ENCODE data around the gene RAPSN.
A peak's percentile ranks its signal among the peaks of the same experiment; 100 is the strongest.

The RAPSN gene

GRCh38 chr11:47448566-47449427, at the start of gene RAPSN:
Gene RAPSN (minus strand): TSS chr11:47449136. CDS start chr11:47448964, 172 bp downstream.
- no peak for DNase-seq (ENCODE audit: low read depth in 2 of 2)

DNA sequence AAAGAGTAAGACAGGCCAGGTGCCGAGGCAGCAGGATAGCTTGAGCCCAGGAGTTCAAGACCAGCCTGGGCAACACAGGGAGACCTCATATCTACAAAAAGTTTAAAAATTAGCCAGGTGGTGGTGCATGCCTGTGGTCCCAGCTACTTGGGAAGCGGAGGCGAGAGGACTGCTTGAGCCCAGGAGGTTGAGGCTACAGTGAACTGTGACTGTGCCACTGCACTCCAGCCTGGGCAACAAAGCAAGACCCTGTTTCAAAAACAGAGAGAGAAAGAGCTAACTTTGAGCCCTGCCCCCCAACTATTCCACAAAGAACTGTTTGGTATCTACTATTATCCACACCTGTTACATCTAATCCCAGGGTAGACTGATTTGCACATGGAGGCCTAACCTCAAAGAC, 49.2 kb upstream of the RAPSN start:
- DNase-seq (ENCODE audit: low read depth in 2 of 2), result no peak

DNA sequence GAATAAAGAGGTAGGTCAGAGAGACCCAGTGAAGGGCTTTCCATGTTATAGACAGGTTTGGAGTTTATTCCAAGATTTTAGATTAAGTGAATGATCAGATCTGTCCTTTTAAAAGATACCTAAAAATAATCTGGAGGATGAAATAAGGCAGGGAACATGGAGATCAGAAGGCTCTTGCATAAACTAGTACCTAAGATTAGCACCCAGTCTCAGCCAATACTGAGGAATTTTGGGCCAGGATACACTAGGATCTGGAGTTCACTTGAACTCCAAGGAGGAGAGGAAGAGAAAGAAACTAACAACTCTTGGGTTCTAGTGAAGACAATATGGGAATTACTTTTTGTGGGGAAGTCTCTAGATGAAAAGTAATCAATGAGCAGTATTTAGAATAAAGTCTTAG, 47.9 kb upstream of the RAPSN start:
- no peak for DNase-seq (ENCODE audit: low read depth in 2 of 2)

DNA sequence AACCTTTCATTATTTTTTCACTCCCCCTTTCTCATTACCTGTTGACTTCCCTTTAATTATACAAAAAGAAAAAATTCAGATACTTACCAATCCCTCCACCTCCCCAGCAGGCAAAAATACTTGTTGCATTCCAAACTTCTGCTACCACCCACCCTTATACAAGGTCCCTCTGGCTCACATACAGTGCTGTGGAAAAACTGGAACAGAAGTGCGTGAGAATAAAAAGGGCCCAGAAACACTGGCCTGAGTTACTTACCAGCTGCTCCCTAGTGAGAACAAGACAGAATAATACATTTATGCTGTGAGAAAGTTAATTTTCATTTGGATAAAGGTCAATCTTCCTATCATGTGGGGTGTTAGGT, 46.9 kb upstream of the RAPSN start:
- DNase-seq (ENCODE audit: low read depth in 2 of 2), result no peak

DNA sequence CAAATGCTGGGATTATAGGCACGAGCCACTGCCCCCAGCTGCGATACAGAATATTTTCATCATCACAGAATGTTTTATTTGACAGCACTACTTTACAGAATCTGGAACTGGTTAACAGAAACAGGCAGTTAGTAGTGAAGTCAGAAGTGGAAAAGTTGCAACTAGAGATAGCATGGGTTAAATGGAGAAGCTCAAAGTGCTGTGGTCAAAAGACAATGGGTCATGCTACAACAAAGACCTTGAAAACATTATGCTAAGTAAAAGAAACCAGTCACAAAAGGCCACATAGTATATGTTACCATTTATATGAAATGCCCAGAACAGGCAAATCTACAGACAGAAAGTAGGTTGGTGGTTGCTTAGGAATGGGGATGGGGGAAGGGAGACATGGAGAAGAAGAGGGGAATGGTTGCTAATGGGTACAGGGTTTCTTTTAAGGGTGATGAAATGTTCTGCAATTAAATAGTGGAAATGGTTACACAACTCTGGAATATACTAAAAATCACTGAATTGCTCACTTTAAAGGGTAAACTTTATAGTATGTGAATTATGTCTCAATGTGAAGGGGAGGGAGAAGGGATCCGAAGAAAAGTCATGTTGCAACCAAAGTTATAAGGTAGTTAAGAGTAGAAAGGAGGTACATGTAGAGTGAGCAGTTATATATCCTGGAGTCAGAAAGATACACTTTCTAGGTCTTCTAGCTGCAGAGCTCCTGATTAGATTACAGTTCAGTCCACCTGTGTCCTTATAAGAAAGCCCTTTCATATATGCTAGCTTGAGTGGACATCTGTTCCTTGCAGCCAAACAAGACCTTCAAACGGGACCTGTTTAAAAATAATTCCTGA, 46.3 kb upstream of the RAPSN start:
- no peak for DNase-seq (ENCODE audit: low read depth in 2 of 2)

DNA sequence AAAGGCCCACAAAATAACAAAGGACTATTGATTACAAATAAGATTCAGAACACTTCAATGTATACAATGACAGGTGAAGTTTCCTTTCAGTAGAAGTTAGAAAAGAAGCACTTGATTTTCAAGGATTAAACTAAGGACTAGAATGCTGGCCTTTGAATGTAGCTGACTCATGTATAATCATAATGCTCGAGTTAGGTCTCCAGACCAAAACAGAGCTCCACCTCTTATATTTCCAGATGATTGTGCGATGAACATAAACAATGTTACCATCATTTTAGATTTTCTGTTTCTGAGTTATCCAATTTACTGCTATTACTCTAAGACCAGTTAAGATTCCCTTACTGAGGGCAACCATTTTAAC, 40.4 kb upstream of the RAPSN start:
- DNase-seq (ENCODE audit: low read depth in 2 of 2), result no peak

DNA sequence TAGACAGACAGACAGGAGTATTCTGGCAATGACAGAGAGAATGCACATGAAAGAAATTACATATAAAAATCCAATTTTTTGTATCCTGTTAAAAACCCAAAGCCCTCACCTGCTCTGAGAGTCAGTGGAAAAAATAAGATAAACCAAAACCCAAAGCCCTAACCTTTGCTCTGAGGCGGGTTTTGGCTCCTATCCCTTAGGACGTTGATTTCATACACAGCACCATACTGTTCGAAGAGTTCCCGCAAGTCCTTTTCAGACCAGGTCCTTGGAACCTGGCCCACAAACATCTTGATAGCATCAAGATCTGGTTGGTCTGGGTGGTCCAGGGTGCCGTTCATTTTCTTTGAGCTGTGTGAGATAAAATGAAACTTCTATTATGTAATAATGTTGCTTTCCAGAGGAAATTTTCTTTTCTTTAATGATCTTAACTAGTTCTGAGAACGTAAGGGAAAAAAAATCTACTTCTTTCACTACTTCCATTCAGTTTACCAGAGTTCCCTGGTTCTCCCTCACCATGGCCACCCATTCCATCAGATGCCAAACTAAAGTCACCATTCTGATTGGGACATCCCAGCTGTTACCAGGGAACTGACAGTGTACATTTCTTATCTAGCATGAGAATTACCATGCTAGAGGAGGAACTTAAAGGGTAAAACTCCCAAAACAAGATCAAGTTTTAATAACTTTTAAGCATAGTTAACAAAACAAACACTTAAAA, 39.9 kb upstream of the RAPSN start:
- no peak for DNase-seq (ENCODE audit: low read depth in 2 of 2)

- DNase-seq (ENCODE audit: low read depth in 2 of 2), result no peak
These were observed 39.2 kb upstream of the RAPSN start for GRCh38 chr11:47488111-47488510.

DNA sequence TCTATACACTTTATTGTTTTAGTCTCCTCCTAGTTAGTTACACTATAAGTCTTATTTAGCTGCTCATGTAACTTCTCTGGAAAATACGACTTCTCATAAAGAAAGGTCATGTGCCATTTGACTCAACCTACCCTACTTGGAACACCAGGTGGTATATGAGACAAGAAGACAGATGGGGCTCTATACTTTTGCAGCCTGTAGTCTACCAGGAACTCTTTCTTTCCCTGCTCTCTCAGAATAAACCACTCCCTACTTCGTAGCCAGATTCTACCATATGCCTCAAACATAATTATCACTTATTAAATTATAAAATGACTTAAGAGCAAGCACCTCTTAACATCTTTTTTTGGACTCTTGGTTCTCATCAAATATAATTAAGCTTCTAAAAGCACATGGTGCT, 38.5 kb upstream of the RAPSN start:
- no peak for DNase-seq (ENCODE audit: low read depth in 2 of 2)

GRCh38 chr11:47485107-47485506, 36.2 kb upstream of the RAPSN start:
- no peak for DNase-seq (ENCODE audit: low read depth in 2 of 2)

GRCh38 chr11:47483457-47483856, 34.5 kb upstream of the RAPSN start:
- DNase-seq (ENCODE audit: low read depth in 2 of 2), result no peak

GRCh38 chr11:47480762-47481161, 31.8 kb upstream of the RAPSN start:
- DNase-seq (ENCODE audit: low read depth in 2 of 2), result no peak

DNA sequence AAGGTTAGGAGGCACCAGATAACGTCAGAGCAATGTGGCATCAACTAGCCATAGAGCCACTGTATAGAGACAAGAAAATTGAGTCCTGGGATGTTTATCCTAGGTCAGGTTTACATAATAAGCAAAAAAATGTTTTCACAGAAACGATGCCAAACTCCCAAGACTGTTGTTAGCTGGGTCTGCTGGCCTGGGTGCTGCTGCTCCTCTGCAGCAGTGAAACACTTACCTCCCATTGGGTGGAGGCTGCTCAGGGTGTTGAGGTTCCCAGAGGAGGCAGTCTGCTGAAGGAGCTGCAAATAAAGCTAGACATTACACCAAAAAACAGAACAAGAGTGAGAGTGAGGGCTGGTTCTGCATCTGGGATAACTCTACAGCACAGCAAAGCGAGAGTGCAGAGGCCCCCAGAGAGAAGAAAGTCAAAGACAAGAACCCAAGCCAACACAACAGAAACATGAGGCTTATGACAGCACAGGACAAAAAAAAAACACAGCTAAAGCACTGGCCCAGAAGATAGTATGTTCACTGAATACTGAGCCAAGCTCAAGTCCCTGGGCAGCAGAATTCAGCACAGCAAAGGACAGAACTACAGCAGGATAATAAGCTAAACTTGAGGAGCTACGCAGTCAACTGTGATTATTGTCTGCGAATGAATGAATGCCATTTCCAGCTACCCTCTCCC, 29.9 kb upstream of the RAPSN start:
- DNase-seq (ENCODE audit: low read depth in 2 of 2), result no peak

DNA sequence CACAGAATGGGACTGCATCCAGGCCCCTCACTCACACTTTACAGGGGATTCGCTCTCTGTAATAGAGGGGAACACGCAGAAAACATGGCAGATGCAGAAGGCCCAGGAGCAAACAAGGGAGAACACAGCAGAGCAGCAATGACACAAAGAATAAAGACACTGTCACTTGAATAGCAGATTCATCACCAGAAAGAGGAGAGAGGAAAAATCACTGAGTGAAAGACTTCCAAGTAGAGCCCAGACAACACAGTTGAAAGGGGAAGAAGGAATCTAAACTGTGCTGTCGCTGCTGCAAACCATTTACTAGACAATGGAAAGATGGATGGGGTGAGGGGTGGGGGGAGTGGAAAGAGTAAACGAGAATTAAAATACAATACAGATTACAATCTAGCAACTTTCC, 28.8 kb upstream of the RAPSN start:
- no peak for DNase-seq (ENCODE audit: low read depth in 2 of 2)

GRCh38 chr11:47477323-47477722, 28.4 kb upstream of the RAPSN start:
- peak in 1 of 2 donors; percentile 16 for DNase-seq (ENCODE audit: low read depth in 2 of 2)

GRCh38 chr11:47470671-47471070, 21.7 kb upstream of the RAPSN start:
- no peak for DNase-seq (ENCODE audit: low read depth in 2 of 2)

DNA sequence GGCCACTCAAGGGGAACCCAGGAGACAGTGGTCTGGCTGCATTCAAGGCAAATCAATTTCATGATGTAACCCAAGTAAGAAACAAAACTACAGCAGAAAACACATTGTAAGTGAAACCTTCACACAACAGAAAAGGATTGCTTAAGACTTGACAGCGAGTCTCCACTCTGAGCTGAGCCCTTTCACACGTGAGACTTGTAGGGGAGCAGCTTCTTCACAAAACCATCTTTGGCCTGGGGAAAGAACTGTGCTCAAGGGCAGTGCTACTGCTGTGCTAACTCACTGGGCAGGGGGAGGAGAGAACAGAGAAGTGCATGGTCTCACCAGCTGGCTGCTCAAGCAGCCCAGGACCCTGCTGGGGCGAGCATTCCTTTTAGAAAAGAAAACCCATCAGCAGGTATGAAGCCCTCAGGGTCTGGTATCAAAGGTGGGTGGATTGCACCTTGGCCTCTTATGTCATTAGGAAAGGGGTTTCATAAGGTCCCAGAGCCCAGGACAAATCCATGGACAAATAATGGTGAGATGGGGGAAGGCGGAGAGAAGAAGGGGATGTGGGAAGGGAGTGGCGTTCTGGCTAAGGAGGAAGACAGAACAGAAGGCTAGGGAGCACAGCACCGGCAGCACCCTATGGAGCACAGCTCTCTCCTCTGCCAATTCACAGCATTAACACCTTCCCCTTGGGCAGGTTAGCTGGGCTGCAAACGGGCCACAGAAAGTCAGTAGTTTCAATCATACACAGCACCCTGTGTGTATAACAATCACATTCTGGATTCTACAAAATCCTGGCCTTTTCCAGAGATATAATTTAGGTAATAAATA, 20.6 kb upstream of the RAPSN start:
- DNase-seq (ENCODE audit: low read depth in 2 of 2), result no peak

DNA sequence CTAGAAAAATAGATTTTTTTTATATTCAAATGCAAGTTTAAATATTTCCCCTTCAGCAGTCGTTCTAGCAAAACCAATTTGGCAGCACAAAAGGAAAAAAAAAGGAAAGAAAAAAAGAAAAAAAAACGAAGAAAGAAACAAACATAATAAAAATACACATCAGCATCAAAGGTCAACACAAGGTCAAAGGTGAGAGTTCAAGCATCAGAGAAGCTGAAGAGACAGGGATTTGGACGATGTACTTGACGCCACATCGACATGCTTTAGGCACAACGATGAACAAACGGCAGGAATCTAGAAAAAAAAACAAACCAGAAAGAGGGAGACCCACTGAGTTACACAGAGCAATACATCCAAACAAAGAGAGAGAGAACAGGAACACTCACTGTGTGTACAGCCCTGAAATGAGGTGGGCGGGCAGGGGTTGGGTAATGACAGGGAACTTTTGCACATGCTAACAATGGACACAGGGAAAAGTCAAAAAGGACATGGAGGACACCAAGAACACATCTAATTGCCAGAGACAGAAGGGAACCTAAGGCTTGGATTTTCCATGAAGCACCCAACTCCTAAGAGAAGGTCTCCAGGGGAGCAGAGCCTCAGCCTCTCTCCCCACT, 19.8 kb upstream of the RAPSN start:
- DNase-seq (ENCODE audit: low read depth in 2 of 2), result no peak

- no peak for DNase-seq (ENCODE audit: low read depth in 2 of 2)
These were observed 18.4 kb upstream of the RAPSN start for GRCh38 chr11:47467357-47467756.

- no peak for DNase-seq (ENCODE audit: low read depth in 2 of 2)
These were observed 17.8 kb upstream of the RAPSN start for GRCh38 chr11:47466701-47467250.
